ENCODE data around the gene BSG.

DNA sequence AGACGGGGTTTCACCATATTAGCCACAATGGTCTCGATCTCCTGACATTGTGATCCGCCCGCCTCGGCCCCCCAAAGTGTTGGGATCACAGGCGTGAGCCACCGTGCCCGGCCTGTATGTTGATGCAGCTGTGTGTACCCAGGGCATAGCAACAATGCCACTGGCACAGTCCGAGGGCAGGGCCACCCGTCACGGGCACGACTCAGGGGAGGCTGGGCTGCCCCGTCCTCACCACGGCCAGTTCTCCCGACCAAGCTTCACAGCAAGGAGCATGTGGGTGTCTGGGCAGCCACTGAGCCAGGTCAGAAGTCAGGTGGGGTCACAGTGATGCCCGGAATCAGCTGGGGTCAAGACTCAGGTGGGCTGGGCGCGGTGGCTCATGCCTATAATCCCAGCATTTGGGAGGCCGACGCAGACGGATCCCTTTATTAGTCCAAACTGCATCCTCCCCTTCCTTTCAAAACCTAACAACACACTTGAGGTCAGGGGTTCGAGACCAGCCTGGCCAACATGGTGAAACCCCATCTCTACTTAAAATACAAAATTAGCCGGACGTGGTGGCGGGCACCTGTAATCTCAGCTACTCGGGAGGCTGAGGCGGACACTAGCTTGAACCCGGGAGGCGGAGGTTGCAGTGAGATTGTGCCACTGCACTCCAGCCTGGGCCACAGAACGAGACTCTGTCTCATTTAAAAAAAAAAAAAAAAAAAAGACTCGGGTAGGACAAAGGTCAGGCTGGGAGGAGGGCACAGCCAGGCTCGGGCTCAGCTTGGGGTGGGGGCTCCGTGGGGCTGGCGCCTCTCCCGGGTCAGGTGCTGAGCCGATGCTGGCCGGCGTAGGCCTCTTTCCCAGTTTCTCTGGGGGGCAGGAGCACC lies 42.0 kb upstream of the BSG start:
- TF ChIP-seq, protein P1, sequence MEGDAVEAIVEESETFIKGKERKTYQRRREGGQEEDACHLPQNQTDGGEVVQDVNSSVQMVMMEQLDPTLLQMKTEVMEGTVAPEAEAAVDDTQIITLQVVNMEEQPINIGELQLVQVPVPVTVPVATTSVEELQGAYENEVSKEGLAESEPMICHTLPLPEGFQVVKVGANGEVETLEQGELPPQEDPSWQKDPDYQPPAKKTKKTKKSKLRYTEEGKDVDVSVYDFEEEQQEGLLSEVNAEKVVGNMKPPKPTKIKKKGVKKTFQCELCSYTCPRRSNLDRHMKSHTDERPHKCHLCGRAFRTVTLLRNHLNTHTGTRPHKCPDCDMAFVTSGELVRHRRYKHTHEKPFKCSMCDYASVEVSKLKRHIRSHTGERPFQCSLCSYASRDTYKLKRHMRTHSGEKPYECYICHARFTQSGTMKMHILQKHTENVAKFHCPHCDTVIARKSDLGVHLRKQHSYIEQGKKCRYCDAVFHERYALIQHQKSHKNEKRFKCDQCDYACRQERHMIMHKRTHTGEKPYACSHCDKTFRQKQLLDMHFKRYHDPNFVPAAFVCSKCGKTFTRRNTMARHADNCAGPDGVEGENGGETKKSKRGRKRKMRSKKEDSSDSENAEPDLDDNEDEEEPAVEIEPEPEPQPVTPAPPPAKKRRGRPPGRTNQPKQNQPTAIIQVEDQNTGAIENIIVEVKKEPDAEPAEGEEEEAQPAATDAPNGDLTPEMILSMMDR (IDR thresholded peaks at IDR 0.05 in 4 of 5, conservative IDR thresholded peaks at IDR 0.05 in 1 of 5), result no peak
- no peak for TF ChIP-seq POLR2A (IDR thresholded peaks at IDR 0.05)
